HG03175 (cell line): ENCODE measurements around the gene PCIF1.

ENCODE experiments used
- ATAC-seq: cut with Tn5 transposase; IDR thresholded peaks from one replicate; pipeline ENCODE4 v1.9.1; 2021; ENCODE audit warnings: mild to moderate bottlenecking, moderate library complexity; ENCODE audit not compliant: unreplicated experiment

The PCIF1 gene

DNA sequence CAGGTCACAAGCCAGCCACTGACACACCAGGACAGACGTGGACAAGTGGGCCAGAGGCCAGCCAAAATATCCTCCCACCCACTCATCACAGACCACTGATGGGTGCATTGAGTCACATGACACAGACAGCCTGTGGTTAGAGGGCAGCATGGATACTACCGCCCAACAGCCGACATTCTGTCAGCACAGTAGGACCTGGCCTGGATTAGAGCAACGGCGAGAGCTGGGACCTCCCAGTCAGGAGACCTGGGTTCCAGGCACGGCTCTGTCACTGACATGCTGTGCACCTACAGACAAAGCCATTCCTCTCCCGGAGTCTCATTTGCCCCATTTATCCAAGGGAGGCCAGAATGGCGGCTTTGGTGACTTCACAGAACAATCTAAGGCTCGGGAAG is 29.5 kb downstream of the PCIF1 start:
- no peak for ATAC-seq

DNA sequence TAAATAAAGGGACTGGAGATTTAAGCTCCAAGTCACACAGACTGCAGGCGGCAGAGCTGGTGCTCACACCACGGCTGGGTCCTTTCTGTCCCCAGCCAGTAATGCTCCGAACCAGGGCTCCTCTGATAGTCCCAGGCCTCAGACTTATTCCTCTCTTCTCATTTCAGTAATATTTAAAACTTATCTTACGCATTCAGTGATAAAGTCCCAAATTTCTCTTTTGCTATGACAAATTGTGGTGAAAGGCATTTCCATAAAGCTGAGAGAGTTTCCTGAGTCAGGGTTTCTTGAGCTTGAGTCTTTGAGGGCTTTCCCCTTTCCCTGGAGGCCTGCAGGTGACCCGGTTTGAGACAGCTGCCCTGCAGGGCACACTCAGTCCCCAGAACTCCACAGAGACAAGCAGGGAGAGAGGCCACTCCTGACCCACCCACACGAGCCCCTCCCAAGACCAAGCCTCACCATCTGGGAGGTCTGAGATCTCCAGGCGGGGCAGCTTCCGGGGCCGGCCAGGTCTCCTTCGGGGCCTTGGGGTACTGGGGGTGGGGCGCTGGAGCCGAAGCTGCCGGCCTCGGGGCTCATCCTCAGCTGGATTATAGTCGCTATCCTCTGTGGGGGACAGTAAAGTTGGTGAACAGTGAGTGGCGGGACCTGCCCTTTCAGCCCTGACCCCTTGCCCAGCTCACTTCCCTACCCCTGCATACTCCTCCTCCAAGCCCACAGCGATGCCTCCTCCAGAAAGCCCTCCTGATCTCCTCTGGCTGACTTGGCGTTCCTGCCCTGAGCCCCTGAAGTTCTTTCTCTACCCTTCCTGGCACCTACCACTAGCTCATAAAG is 30.9 kb downstream of the PCIF1 start:
- ATAC-seq, result no peak

DNA sequence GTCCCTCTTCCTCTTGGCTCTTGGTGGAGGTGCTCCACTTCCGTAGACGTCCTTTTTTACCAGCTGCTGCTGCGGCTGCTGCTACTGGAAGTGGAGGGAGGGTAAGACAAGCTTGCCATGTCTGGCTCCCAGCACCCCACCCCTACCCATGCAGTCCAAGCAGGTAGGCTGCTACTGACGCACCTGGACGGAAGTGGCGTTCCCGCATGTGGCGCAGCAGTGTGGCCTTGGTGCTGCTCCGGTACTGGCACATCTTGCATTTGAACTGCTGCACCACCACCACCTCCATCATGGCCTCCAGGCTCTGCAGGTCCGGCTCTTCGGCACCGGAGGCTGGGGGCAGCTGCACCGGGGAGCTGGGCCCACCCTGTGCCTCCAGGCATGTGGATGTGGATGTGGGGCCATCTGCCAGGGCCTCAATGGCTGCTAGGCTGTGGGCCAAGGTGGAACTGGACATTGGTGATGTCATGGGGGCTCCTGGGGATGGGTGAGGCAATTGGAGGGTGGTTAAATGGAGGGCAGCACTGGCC is 33.1 kb downstream of the PCIF1 start:
- ATAC-seq, result no peak

DNA sequence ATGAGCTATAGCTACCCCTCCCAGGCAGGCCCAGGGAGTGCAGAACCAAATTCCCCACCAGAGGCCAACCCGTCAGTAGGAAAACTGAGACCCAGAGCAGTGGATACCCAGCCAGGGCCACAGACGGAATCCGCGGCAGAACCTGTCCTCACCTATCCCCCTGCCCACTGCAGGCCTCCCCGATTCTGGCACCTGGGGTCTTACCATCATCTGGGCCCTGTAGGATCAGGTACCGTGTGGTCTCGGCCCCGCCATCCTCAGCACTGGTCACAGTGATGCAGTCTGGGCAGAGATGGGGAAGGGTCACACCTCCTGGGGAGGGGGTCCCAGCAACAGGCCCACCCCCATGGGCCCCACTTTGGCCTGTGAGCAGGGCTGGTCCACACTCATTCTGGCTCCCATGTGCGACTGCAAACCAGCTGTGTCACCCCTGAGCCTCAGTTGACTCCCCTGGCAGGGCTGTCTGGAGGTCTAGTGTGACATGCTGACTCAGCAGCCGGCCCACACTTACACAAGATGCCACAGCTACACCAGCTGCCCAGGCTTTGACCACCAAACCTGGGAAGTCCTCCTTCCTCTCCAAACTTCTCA is 33.7 kb downstream of the PCIF1 start:
- ATAC-seq, result no peak

DNA sequence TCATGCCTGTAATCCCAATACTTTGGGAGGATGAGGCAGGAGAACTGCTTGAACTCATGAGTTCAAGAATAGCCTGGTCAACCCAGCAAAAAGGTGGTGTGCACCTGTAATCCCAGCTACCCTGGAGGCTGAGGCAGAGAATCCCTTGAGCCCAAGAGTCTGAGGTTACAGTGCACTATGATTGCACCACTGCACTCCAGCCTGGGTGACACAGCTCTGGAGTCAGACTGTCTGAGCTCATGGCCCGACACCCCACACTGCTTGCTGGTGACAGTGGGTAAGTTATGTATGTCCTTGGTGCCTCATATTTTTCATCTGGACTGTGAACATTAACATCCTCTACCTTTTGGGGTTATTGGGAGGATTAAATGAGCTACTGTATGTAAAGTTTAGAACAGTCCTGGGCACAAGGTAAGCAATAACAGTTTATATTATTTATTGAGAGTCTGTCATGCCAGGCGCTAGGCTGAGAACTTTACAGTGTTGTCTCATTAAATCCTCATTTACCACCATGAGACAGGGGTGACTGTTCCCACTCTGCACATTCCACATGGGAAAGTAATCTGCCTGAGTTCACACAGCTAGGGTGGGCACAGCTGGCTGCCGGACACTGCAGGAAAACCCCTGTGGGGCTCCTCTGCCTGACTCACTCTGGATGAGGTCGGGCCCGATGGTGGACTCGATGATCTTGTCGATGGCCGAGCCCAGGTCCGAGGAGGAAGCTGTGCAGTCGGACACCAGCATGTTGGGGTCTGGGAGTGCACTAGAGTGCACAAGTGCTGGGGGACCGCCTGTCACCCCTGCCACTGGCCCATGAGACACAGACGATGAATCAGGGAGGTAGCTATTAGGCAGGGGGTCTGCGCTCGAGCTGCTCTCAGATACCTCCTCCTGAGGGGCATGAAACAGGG is 34.6 kb downstream of the PCIF1 start:
- ATAC-seq, result no peak

DNA sequence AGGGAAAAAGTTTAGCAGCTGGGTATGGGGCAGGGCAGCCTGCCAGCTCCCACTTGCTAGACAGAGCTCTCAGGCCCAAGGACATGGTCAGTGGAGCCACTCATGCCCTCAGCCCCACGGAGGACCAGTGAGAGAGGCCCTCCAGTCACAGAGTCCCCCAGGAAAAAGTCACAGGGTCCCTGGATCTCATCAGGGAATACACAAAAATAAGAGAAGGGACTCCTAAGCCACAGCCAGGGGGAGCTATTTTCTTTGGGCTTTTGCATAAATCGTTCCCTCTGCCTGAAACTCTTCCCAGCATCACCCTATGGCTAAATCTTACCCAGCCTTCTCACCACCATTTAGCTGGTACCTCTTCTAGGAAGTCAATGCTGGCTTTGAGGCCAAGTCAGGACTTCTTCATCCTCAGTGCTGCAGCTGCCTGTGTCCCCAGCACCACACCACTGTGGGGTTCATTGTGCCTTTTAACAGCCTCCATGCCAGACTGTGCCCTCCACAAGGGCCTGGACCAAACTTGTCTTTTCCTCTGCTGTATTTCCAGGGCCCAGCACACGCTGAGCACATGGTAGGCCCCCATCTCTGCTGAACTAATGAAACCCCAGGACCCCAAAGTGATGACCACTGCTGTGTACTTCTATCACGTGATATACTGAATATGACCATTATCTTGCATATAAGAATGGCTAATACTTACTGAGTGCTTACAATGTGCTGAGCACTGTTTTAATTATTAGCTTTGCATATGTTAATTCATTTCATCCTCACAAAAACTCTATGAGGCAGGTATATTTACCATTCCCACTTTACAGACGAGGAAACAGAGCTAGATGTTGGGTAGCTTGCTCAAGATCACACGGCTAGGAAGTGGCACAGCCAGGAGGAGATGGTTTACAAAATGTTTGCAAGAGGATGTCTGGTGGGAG is 35.5 kb downstream of the PCIF1 start:
- no peak for ATAC-seq

DNA sequence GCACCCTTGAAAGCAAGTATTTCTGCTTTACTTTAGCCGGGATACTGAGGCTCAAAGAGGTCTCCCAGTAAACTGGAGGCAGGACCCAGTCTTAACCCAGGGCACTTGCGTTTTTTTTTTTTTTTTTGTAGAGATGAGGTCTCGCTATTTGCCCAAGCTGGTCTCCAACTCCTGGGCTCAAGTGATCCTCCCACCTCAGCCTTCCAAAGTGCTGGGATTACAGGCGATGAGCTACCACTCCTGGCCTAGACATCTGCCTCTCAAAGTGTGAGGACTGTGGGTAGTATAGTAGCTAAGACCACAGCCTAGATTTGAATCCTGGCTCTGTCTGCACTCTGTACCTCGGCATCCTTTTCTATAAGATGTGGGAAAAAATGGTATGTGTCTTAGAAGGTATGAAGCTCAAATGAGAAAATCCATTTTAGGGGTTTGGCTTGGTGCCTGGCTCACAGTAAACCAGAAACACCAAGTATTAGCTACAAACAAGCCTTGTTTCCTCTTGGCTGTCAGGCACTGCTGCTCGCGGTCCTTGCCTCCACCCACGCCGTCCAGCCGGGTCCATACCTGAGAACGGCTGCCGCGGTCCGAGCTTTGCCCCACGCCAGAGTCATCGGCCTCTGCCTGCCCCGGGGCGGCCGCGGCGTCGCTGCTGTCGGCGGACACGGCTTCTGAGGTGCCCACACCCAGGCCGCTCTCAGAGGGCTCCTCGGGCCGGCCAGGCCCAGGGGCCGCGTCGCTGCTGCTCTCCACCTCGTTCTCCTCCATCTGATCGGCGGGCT is 36.4 kb downstream of the PCIF1 start:
- no peak for ATAC-seq

DNA sequence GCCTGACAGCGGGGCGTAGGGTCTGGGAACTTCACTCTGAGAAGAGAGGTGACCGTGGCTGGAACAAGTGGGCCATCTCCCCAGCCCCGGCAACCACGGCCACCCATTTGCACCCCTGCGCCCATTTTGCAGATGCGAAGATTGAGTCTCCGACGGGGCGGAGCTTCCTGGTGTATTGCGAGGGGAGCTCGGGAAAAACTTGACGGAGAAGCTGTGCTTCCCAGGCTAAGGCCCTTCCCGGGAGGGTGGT is 36.9 kb downstream of the PCIF1 start:
- peak; percentile 21 for ATAC-seq

DNA sequence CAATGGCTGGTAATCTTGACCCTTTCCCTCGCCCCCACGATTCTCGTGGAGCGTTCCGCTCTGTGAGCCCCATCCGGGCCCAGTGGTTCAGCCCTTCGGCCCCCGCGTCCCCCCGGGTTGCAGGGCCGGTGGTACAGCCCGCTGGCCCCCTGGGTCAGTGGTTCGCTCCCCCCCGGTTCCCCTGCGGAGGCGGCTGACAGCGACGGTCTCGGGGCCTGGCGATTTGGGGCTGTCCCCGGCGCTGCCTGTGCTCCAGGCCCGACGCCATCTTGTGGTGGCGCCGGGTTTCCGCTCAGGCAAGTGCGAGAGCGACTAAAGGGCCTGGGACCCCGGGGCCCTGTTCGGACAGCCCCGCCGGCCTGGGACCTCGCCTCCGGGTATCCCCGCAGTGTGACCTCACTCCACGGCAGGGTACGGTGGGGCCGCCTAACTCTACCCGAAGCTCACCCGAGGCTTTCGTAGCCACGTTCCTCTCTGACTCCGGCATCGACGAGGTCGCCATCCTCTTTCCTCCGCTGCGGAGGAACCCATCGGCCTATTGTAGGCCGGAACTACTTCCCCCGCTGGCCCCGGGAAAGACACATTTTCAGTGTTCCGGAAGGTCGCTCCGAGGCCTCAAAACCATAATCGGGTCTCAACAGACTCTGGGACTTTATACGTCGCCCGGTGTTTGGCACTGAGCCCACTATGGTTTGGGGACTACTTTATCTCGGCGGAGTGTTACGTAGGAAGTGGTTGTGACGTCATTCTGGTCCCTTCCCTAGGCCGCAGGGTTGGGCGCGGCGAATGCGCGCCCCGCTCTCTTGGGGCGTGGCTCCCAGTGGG is 37.4 kb downstream of the PCIF1 start, which contains the start of gene ZNF335:
TSS of gene ZNF335 (minus strand) at position 529 of the 825 bp plus-strand sequence. CDS start 793 bp downstream, outside the sequence.
- ATAC-seq, result peak; percentile 82

DNA sequence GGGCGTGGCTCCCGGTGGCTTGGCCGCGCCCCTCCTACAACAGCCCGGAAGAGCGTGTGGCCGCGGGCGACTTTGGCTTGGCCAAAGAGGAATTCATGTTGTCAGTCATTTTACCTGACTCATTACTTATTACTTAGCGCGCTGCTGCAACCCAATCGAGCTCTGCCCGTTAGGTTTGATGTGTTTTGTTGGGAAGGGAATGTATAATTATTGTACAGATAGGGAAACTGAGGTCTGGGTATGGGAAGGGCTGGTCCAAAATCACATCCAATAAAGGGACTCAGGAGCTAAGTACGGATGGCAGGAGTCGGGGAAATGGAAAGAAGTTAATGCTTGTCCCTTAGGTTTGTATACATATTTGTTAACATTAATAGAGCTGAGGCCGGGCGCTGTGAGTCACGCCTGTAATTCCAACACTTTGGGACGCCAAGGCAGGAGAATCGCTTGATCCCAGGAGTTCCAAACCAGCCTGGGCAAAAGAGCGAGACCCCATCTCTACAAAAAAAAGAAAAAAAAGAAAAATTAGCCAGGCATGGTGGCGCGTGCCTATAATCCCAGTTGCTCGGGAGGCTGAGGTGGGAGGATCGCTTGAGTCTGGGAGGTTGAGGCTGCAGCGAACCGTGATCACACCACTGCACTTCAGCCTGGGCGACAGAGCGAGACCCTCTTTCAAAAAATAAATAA is 38.2 kb downstream of the PCIF1 start:
- no peak for ATAC-seq

DNA sequence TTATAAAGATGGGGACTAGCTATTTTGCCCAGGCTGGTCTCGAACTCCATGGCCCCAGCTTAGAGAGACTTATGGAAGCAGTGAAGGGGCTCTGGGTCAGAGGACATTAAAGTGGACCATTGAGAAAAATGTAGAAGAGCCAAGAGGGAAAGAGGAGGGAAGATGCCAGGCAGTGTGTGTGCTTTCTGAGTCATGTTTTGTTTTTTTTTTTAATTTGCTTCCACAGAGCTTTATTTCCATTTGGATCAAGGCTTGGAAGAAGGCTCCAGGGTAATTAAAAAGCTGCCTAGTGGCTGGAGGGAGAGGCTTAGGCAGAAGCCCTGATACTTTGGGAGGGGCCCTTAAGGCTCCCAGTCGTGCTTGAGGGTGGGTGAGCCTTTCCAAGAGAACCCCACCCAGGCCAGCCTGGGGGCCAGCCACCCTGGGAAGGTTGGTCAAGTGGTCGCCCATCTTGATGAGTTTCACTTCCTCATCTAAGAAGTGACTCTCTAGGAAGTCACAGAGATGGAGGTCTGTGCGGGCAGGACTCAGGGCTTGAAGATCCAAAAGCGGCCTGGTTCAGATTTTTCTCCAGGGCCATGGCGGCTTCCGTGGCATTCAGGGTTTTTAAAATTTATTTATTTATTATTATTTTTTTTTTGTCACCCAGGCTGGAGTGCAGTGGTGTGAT is 40.5 kb downstream of the PCIF1 start:
- no peak for ATAC-seq

DNA sequence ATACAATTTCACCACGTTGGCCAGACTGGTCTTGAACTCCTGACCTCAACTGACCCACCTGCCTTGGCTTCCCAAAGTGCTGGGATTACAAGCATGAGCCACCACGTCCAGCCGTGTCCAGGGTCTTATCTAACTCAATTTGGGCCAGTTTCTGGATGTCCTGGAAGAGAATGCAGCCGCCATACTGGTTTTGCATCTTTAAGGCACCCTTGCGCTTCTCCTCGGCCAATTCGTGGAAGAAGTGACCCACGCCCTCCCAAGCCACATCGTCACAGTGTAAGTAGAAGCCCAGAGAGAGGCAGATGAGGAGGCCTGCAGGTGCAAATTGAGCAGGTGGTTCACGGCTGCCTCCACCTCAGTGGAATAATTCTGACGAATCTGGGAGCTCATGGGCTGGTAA is 41.2 kb downstream of the PCIF1 start:
- ATAC-seq, result no peak

DNA sequence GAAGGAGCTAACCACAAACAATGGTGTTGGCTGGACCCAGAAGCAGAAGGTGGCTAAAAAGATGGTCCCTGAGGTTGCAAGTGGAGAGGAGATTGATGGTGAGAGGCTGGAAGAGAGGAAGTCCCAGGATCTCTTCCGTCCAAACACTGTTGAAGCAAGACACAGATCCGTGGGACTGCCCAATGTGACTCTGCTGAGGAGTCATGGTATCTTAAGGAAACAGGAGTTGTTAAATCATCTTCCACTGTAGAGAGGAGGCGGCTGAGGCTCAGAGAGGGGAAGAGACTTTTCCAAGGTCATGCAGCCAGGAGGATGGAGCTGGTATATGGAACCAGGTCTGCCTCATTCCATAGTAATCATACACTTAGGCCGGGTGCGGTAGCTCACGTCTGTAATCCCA is 41.6 kb downstream of the PCIF1 start:
- ATAC-seq, result no peak

DNA sequence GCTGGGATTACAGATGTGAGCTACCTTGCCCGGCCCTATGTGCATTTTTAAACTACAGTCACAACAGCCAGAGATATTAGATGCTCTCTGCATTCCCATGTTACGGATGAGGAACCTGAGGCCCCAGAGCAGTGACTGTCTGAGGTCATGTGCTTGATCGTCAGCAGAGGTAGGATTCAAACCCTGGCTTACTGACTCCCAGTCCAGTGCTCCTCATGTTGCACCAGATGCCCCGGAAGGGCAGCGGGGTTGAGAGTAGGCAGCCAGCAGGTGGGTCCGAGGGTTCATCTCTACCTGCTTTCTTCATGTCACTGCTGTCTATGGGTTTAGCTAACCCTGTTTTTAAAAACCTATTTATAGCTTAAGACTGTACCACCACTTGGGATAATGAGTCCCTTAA is 46.8 kb downstream of the PCIF1 start:
- ATAC-seq, result no peak

DNA sequence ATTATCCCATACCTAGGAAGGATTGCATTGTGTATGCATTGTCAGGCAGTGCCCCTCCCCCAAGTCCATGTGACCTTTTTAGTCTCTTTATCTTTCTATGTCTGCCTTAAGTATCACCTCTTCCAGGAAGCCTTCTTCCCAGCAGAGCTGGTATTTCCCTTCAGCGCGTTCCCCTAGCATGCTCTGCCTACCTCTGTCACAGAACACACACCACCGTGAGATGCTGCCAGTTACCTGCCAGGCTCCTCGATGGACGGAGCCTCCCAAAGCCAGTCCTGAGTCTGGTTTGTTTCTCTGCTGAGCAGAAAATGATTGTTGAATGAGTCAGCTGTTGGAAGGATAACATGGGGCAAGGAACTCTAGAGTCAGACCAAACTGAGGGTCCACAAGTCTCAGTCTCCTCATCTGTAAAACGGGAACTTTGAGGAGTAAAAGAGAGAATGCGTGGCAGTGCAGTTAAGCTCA is 48.8 kb downstream of the PCIF1 start:
- no peak for ATAC-seq

DNA sequence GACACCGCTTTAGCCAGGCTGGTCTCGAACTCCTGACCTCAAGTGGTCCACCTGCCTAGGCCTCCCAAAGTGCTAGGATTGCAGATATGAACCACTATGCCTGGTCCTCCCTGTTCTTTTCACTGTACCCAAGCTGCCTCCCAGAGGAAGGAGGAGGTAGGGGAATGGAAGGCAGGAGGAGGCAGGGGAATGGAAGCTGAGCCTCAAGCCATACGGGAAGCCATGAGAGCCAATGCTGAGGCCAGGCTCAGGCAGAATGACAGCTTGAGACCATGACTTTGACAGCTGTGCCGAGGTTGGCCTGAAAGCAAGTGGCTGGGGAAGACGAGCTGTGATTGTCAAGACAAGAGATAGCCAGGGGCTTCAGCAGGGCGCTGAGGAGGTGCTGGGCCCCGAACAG is 51.1 kb downstream of the PCIF1 start:
- no peak for ATAC-seq

DNA sequence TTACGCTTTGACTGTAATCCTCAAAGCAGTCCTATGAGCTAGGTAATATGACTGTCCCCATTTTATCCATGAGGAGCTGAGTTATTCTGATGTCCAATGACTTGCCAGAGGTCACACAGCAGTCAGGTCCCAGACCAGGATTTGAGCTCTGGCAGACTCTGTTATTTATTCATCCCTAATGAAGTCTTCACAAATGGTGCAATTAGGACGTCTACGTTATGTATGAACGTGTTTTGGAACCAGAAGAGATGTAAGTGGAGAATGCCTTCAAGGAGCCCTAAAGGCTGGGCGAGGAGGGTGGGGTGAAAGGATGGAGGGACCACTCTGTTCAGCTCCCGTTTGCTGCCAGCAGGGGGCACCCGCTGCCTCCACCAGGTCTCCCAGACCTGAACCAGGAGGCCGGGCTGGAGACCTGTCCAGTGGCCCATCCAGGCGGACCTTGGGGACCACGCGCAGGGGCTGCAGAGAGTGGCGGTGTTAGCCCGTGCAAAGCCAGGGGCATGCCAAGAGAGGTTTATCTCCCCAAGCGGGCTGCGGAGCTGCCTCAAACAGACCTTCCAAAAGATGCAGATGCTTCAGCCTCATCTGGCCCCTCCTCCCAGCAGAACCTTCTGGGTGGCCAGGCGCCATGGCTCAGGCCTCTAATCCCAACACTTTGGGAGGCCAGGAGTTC is 52.8 kb downstream of the PCIF1 start:
- ATAC-seq, result no peak
